KMS-11 (cell line): ENCODE data around the gene SPC25.

Source experiments
- H2AFZ ChIP-seq: fragments of 200-600 bp; sonication (generic); 2 replicates; pipeline ENCODE4 v1.6.1; 2016; ENCODE audit warnings: antibody characterized with exemption, mixed run types, low read depth
- H3K27ac ChIP-seq: fragments of 200-600 bp; sonication (generic); 2 replicates; pipeline ENCODE4 v1.6.1; 2016; ENCODE audit warnings: mild to moderate bottlenecking, mixed run types
- H3K27me3 ChIP-seq: fragments of 200-600 bp; sonication (generic); 2 replicates; pipeline ENCODE4 v1.6.1; 2017; ENCODE audit warnings: mild to moderate bottlenecking, low read depth, mixed run types, moderate library complexity; ENCODE audit not compliant: insufficient read depth
- H3K36me3 ChIP-seq: fragments of 200-600 bp; sonication (generic); 2 replicates; pipeline ENCODE4 v1.6.1; 2017; ENCODE audit warnings: mild to moderate bottlenecking, mixed run types; ENCODE audit not compliant: insufficient read depth
- H3K4me1 ChIP-seq: fragments of 200-600 bp; sonication (generic); 2 replicates; pipeline ENCODE4 v1.6.1; 2016; ENCODE audit warnings: mild to moderate bottlenecking, low read depth, mixed run types; ENCODE audit not compliant: poor library complexity, severe bottlenecking
- H3K4me2 ChIP-seq: fragments of 200-600 bp; sonication (generic); 2 replicates; pipeline ENCODE4 v1.7.0; 2016; ENCODE audit warnings: mild to moderate bottlenecking, mixed run types
- H3K4me3 ChIP-seq: fragments of 200-600 bp; sonication (generic); IDR thresholded peaks from 2 replicates; pipeline ENCODE4 v1.6.1; 2017; ENCODE audit warnings: low read depth, low read length, mixed read lengths; ENCODE audit not compliant: insufficient read depth
- H3K79me2 ChIP-seq: fragments of 200-600 bp; sonication (generic); 2 replicates; pipeline ENCODE4 v1.6.1; 2016; ENCODE audit warnings: low read depth, mixed run types; ENCODE audit not compliant: insufficient read depth
- H3K9ac ChIP-seq: fragments of 200-600 bp; sonication (generic); 2 replicates; pipeline ENCODE4 v1.6.1; 2016; ENCODE audit warnings: mild to moderate bottlenecking, mixed run types
- H4K20me1 ChIP-seq: fragments of 200-600 bp; sonication (generic); 2 replicates; pipeline ENCODE4 v1.6.1; 2016; ENCODE audit warnings: mild to moderate bottlenecking, mixed run types; ENCODE audit not compliant: insufficient read depth
- TF ChIP-seq, protein P1 (sequence below): fragments of 200-600 bp; sonication (generic); conservative IDR thresholded peaks from 2 replicates; pipeline ENCODE4 v1.6.1; 2017; ENCODE audit warnings: low read depth, mild to moderate bottlenecking, antibody characterized with exemption, low read length, moderate library complexity, mixed read lengths

Gene SPC25

DNA sequence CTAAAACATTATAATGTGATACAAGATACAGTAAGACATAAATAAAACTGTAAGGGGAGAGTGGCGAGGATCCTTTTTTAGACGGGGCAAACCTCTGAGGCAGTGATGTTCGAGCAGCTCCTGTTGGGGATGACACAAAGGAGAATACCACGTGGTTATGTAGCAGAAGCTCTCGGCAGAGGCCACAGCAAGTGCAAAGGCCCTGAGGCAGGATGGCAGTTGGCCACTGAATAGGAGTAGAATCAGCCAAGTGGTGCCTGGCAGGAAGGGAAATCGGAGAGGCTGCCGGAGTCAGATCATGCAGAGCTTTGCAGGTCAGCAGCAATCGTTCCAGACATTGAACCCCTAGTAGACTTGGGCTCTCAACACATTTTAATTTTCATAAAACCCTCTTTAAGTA lies 68.7 kb downstream of the SPC25 start:
- Histone ChIP-seq H3K4me1 (no peaks in the 10 kb centered on the region), H3K4me2 (no peak overlapping the region), H3K79me2 (no peaks in the 10 kb centered on the region), H2AFZ (no peak overlapping the region), H3K36me3 (no peaks in the 10 kb centered on the region), H3K27ac (no peak overlapping the region), H4K20me1 (no peaks in the 10 kb centered on the region), H3K27me3 (no peaks in the 10 kb centered on the region), H3K4me3 (no peak overlapping the region), H3K9ac (no peak overlapping the region)
- TF ChIP-seq, protein P1, sequence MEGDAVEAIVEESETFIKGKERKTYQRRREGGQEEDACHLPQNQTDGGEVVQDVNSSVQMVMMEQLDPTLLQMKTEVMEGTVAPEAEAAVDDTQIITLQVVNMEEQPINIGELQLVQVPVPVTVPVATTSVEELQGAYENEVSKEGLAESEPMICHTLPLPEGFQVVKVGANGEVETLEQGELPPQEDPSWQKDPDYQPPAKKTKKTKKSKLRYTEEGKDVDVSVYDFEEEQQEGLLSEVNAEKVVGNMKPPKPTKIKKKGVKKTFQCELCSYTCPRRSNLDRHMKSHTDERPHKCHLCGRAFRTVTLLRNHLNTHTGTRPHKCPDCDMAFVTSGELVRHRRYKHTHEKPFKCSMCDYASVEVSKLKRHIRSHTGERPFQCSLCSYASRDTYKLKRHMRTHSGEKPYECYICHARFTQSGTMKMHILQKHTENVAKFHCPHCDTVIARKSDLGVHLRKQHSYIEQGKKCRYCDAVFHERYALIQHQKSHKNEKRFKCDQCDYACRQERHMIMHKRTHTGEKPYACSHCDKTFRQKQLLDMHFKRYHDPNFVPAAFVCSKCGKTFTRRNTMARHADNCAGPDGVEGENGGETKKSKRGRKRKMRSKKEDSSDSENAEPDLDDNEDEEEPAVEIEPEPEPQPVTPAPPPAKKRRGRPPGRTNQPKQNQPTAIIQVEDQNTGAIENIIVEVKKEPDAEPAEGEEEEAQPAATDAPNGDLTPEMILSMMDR: no peak
